Loucy (cell line): ENCODE data around the gene MGAM2.
A peak's percentile ranks its signal among the peaks of the same experiment; 100 is the strongest.

Source experiments
- H2AFZ ChIP-seq: fragments of 200-600 bp; sonication (generic); 2 replicates; pipeline ENCODE4 v1.6.0; 2016; ENCODE audit warnings: antibody characterized with exemption, mild to moderate bottlenecking, low read length, moderate library complexity
- H3F3A ChIP-seq: fragments of 200-600 bp; 2 replicates; pipeline ENCODE4 v1.6.0; 2016; ENCODE audit warnings: antibody characterized with exemption, low read depth, mild to moderate bottlenecking
- H3K27me3 ChIP-seq: fragments of 200-600 bp; sonication (generic); 2 replicates; pipeline ENCODE4 v1.6.1; 2014; ENCODE audit warnings: low read length, mild to moderate bottlenecking; ENCODE audit not compliant: insufficient read depth, poor library complexity, severe bottlenecking
- H3K36me3 ChIP-seq: fragments of 200-600 bp; sonication (generic); 2 replicates; pipeline ENCODE4 v1.6.1; 2016; ENCODE audit warnings: low read length; ENCODE audit not compliant: insufficient read depth
- H3K4me1 ChIP-seq: fragments of 200-600 bp; sonication (generic); 2 replicates; pipeline ENCODE4 v1.5.1; 2014; ENCODE audit warnings: low read length, mild to moderate bottlenecking; ENCODE audit not compliant: insufficient read depth, poor library complexity, severe bottlenecking
- H3K4me2 ChIP-seq: fragments of 200-600 bp; sonication (generic); 2 replicates; pipeline ENCODE4 v1.6.0; 2014; ENCODE audit warnings: antibody characterized with exemption, low read length, low read depth, mild to moderate bottlenecking; ENCODE audit not compliant: poor library complexity, severe bottlenecking
- H3K4me3 ChIP-seq: fragments of 200-600 bp; sonication (generic); 2 replicates; pipeline ENCODE4 v1.5.1; 2014; ENCODE audit warnings: low read length, mild to moderate bottlenecking, mixed read lengths; ENCODE audit not compliant: poor library complexity, severe bottlenecking
- H3K79me2 ChIP-seq: fragments of 200-600 bp; sonication (generic); 2 replicates; pipeline ENCODE4 v1.6.1; 2014; ENCODE audit warnings: low read length; ENCODE audit not compliant: insufficient read depth
- H3K9ac ChIP-seq: fragments of 200-600 bp; sonication (generic); 2 replicates; pipeline ENCODE4 v1.6.0; 2014; ENCODE audit warnings: mild to moderate bottlenecking, low read depth, low read length, moderate library complexity; ENCODE audit not compliant: poor library complexity, severe bottlenecking
- H3K9me2 ChIP-seq: fragments of 200-600 bp; sonication (generic); replicated peaks from 2 replicates; pipeline ENCODE4 v1.6.1; 2016; ENCODE audit warnings: low read depth, low read length, mixed read lengths
- H3K9me3 ChIP-seq: fragments of 200-600 bp; sonication (generic); 2 replicates; pipeline ENCODE4 v1.6.1; 2014; ENCODE audit warnings: mild to moderate bottlenecking, antibody characterized with exemption, low read length, low read depth; ENCODE audit not compliant: insufficient read depth
- H4K20me1 ChIP-seq: fragments of 200-600 bp; sonication (generic); 2 replicates; pipeline ENCODE4 v1.6.0; 2014; ENCODE audit warnings: antibody characterized with exemption, low read length, mild to moderate bottlenecking; ENCODE audit not compliant: insufficient read depth, poor library complexity, severe bottlenecking
- CTCF ChIP-seq: fragments of 200-600 bp; sonication (generic); conservative IDR thresholded peaks from 2 replicates; pipeline ENCODE4 v1.5.1; 2014; ENCODE audit warnings: mild to moderate bottlenecking, antibody characterized with exemption, low read length
- EZH2phosphoT487 ChIP-seq: fragments of 200-600 bp; IDR thresholded peaks from 2 replicates; pipeline ENCODE4 v1.6.1; 2018; ENCODE audit warnings: antibody characterized with exemption, mild to moderate bottlenecking, moderate library complexity, borderline replicate concordance

Gene MGAM2

GRCh38 chr7:142231716-142232115 is 120.2 kb downstream of the MGAM2 start:
- H3K4me2 ChIP-seq: no peak overlapping the region
- TF ChIP-seq CTCF: peak; percentile 65
- no peak for TF ChIP-seq EZH2phosphoT487
- H3K79me2 ChIP-seq: no peaks in the 10 kb centered on the region
- no peaks in the 10 kb centered on the region for H3F3A ChIP-seq
- H4K20me1 ChIP-seq: no peaks in the 10 kb centered on the region
- no peaks in the 10 kb centered on the region for H3K9me2 ChIP-seq
- H2AFZ ChIP-seq: peak overlapping the region; percentile 5; the same call in 1 of the 2 replicates
- H3K9ac ChIP-seq: no peak overlapping the region
- no peak overlapping the region for H3K4me3 ChIP-seq
- H3K9me3 ChIP-seq: no peaks in the 10 kb centered on the region
- no peaks in the 10 kb centered on the region for H3K4me1 ChIP-seq
- H3K27me3 ChIP-seq: no peaks in the 10 kb centered on the region
- H3K36me3 ChIP-seq: no peaks in the 10 kb centered on the region

DNA sequence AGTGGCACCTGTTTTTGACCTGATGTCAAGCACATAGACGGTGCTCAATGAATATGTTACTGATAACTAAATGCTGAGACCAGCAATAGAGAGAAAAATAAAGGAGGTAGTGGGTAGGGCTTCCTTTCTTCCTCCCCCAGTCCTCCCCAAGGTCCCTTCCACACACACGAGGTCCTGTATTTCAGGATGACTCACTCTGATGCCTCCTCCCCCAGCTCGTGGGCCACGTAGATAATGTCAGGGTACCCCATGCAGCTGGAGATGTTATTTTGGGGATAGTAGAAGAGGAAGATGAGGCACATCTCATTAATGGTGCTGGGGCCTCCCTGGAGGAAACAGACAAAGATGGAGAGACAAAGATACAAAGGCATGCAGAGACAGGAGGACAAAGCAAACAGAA is 129.0 kb downstream of the MGAM2 start:
- no peak overlapping the region for H3K4me3 ChIP-seq
- no peaks in the 10 kb centered on the region for H3K36me3 ChIP-seq
- no peak overlapping the region for H3K4me2 ChIP-seq
- H2AFZ ChIP-seq: peak overlapping the region; percentile 33; the same call in 1 of the 2 replicates
- peaks cover 12% of the 10 kb centered on the region for H3K4me1 ChIP-seq
- H4K20me1 ChIP-seq: no peaks in the 10 kb centered on the region
- no peaks in the 10 kb centered on the region for H3K9me3 ChIP-seq
- TF ChIP-seq CTCF (no peak), EZH2phosphoT487 (no peak)
- H3K79me2 ChIP-seq: no peaks in the 10 kb centered on the region
- no peaks in the 10 kb centered on the region for H3K27me3 ChIP-seq
- no peaks in the 10 kb centered on the region for H3K9me2 ChIP-seq
- H3K9ac ChIP-seq: no peak overlapping the region
- no peaks in the 10 kb centered on the region for H3F3A ChIP-seq

- Histone ChIP-seq H3K9ac (no peak overlapping the region), H3K4me3 (no peak overlapping the region), H3K4me2 (no peak overlapping the region), H2AFZ (no peak overlapping the region), H3K9me3 (no peaks in the 10 kb centered on the region), H4K20me1 (no peaks in the 10 kb centered on the region), H3K79me2 (no peaks in the 10 kb centered on the region), H3K36me3 (no peaks in the 10 kb centered on the region), H3F3A (no peaks in the 10 kb centered on the region), H3K4me1 (peaks cover 12% of the 10 kb centered on the region), H3K9me2 (no peaks in the 10 kb centered on the region), H3K27me3 (no peaks in the 10 kb centered on the region)
- TF ChIP-seq CTCF: no peak
- TF ChIP-seq EZH2phosphoT487: no peak
Observed at GRCh38 chr7:142243823-142244222, 132.3 kb downstream of the MGAM2 start.
